ENCODE data around the gene XYLT1. TPM values are rescaled to one million over a fixed set of nuclear protein-coding genes. Genes with fewer than 3 reads are reported as not detected.

Gene XYLT1
- polyA plus RNA-seq, 1 donor from 2014 or later: 3.3 TPM

GRCh38 chr16:17204644-17205043 is 266.1 kb downstream of the XYLT1 start:
- H3K9me2 ChIP-seq (ENCODE audit: insufficient read depth, low read length): no peaks in the 10 kb centered on the region
- H3K9ac ChIP-seq (ENCODE audit: low read length): no peak overlapping the region
- no peak overlapping the region for H3K4me3 ChIP-seq (ENCODE audit: low read length)
- H3K36me3 ChIP-seq (ENCODE audit: insufficient read depth, low read length): no peaks in the 10 kb centered on the region
- no peak for TF ChIP-seq REST (IDR thresholded peaks at IDR 0.05; ENCODE audit: borderline replicate concordance)
- no peak for TF ChIP-seq SMC3 (conservative IDR thresholded peaks at IDR 0.05; ENCODE audit: poor library complexity)
- no peak for TF ChIP-seq EZH2 (IDR thresholded peaks at IDR 0.05; ENCODE audit: borderline replicate concordance, insufficient read depth, low read length, poor library complexity, severe bottlenecking)
- TF ChIP-seq EP300 (conservative IDR thresholded peaks at IDR 0.05; ENCODE audit: poor library complexity, severe bottlenecking): no peak
- TF ChIP-seq TAF1 (IDR thresholded peaks at IDR 0.05; ENCODE audit: low read depth): no peak
- no peak for TF ChIP-seq CTCF (IDR thresholded peaks at IDR 0.05; ENCODE audit: poor library complexity, severe bottlenecking)
- no peak for TF ChIP-seq POLR2AphosphoS5 (IDR thresholded peaks at IDR 0.05)
- no peak for TF ChIP-seq MXI1 (conservative IDR thresholded peaks at IDR 0.05; ENCODE audit: poor library complexity, severe bottlenecking)
- TF ChIP-seq RAD21 (conservative IDR thresholded peaks at IDR 0.05): no peak
- no peak overlapping the region for H3K4me2 ChIP-seq (ENCODE audit: low read length)
- H4K20me1 ChIP-seq (ENCODE audit: insufficient read depth): no peaks in the 10 kb centered on the region
- no peak overlapping the region for H2AFZ ChIP-seq (ENCODE audit: low read depth, low read length)
- H3K27me3 ChIP-seq (ENCODE audit: insufficient read depth, low read depth, low read length): no peaks in the 10 kb centered on the region
- no peak overlapping the region for H3K27ac ChIP-seq (ENCODE audit: low read length)
- H3F3A ChIP-seq (ENCODE audit: insufficient read depth, low read length, poor library complexity, severe bottlenecking): no peaks in the 10 kb centered on the region
- peaks cover 4% of the 10 kb centered on the region for H3K79me2 ChIP-seq (replicated peaks; ENCODE audit: insufficient read depth, low read length)
- no peaks in the 10 kb centered on the region for H3K9me3 ChIP-seq (ENCODE audit: low read length)

GRCh38 chr16:17204206-17204605 is 266.6 kb downstream of the XYLT1 start:
- Histone ChIP-seq H3K4me3 (ENCODE audit: low read length) (no peak overlapping the region), H3K9me3 (ENCODE audit: low read length) (no peaks in the 10 kb centered on the region), H3K79me2 (replicated peaks; ENCODE audit: insufficient read depth, low read length) (peaks cover 4% of the 10 kb centered on the region), H3K27ac (ENCODE audit: low read length) (no peak overlapping the region), H2AFZ (ENCODE audit: low read depth, low read length) (no peak overlapping the region), H3K9me2 (ENCODE audit: insufficient read depth, low read length) (no peaks in the 10 kb centered on the region), H3K9ac (ENCODE audit: low read length) (no peak overlapping the region), H3F3A (ENCODE audit: insufficient read depth, low read length, poor library complexity, severe bottlenecking) (no peaks in the 10 kb centered on the region), H3K27me3 (ENCODE audit: insufficient read depth, low read depth, low read length) (no peaks in the 10 kb centered on the region), H4K20me1 (ENCODE audit: insufficient read depth) (no peaks in the 10 kb centered on the region), H3K36me3 (ENCODE audit: insufficient read depth, low read length) (no peaks in the 10 kb centered on the region), H3K4me2 (ENCODE audit: low read length) (no peak overlapping the region)
- TF ChIP-seq EZH2 (IDR thresholded peaks at IDR 0.05; ENCODE audit: borderline replicate concordance, insufficient read depth, low read length, poor library complexity, severe bottlenecking): no peak
- no peak for TF ChIP-seq REST (IDR thresholded peaks at IDR 0.05; ENCODE audit: borderline replicate concordance)
- no peak for TF ChIP-seq SMC3 (conservative IDR thresholded peaks at IDR 0.05; ENCODE audit: poor library complexity)
- TF ChIP-seq MXI1 (conservative IDR thresholded peaks at IDR 0.05; ENCODE audit: poor library complexity, severe bottlenecking): no peak
- TF ChIP-seq TAF1 (IDR thresholded peaks at IDR 0.05; ENCODE audit: low read depth): no peak
- TF ChIP-seq POLR2AphosphoS5 (IDR thresholded peaks at IDR 0.05): no peak
- no peak for TF ChIP-seq CTCF (IDR thresholded peaks at IDR 0.05; ENCODE audit: poor library complexity, severe bottlenecking)
- TF ChIP-seq EP300 (conservative IDR thresholded peaks at IDR 0.05; ENCODE audit: poor library complexity, severe bottlenecking): no peak
- no peak for TF ChIP-seq RAD21 (conservative IDR thresholded peaks at IDR 0.05)
